ENCODE measurements around the gene FNDC10.

- TF ChIP-seq EZH2 (IDR thresholded peaks at IDR 0.05) (no peak), CTCF (IDR thresholded peaks at IDR 0.05) (no peak)
These were observed 17.2 kb downstream of the FNDC10 start for GRCh38 chr1:1582585-1583346.

All from neural progenitor cell (in vitro differentiated cells).